HG03064 (cell line): ENCODE data around the gene PSME2.

Experiments
- ATAC-seq: cut with Tn5 transposase; IDR thresholded peaks from one replicate; pipeline ENCODE4 v1.9.1; 2021; ENCODE audit warnings: low read depth; ENCODE audit not compliant: unreplicated experiment

Gene PSME2

GRCh38 chr14:24146453-24146977 is at the start of gene PSME2:
PSME2 (minus strand) TSS chr14:24146610; CDS start chr14:24146581, 29 bp downstream.
- ATAC-seq: peak; percentile 57

- peak; percentile 80 for ATAC-seq
These were observed 49.0 kb upstream of the PSME2 start, which contains the start of gene TM9SF1 for GRCh38 chr14:24195186-24196070. TM9SF1 (minus strand) TSS chr14:24195441; CDS start chr14:24195019, 422 bp downstream.

GRCh38 chr14:24194873-24195185 is 48.4 kb upstream of the PSME2 start:
- ATAC-seq: no peak

GRCh38 chr14:24194186-24194872 is 47.9 kb upstream of the PSME2 start:
- no peak for ATAC-seq

GRCh38 chr14:24192933-24193332 is 46.5 kb upstream of the PSME2 start:
- no peak for ATAC-seq

GRCh38 chr14:24190416-24190815 is 44.0 kb upstream of the PSME2 start:
- ATAC-seq: no peak

GRCh38 chr14:24189460-24189859 is 43.0 kb upstream of the PSME2 start:
- no peak for ATAC-seq

GRCh38 chr14:24189059-24189375 is 42.6 kb upstream of the PSME2 start:
- ATAC-seq: no peak

- ATAC-seq: no peak
These were observed 42.0 kb upstream of the PSME2 start, which contains the start of gene IPO4 for GRCh38 chr14:24188251-24189058. IPO4 (minus strand) TSS chr14:24188816; CDS start chr14:24188787, 29 bp downstream.

- ATAC-seq: no peak
These were observed 41.1 kb upstream of the PSME2 start for GRCh38 chr14:24187539-24187915.

- ATAC-seq: no peak
These were observed 40.6 kb upstream of the PSME2 start for GRCh38 chr14:24186831-24187538.

- no peak for ATAC-seq
These were observed 39.3 kb upstream of the PSME2 start for GRCh38 chr14:24185741-24186140.

- ATAC-seq: no peak
These were observed 38.6 kb upstream of the PSME2 start for GRCh38 chr14:24185026-24185425.

GRCh38 chr14:24184104-24184970 is 37.9 kb upstream of the PSME2 start:
- ATAC-seq: no peak

- ATAC-seq: no peak
These were observed 36.6 kb upstream of the PSME2 start for GRCh38 chr14:24183014-24183481.

- ATAC-seq: no peak
These were observed 35.9 kb upstream of the PSME2 start for GRCh38 chr14:24182110-24182882.

- no peak for ATAC-seq
These were observed 35.1 kb upstream of the PSME2 start for GRCh38 chr14:24181371-24182077.
